PC-3 (cell line): ENCODE data around the gene BNIP5. TPM values are rescaled to one million over a fixed set of nuclear protein-coding genes. Genes with fewer than 3 reads are reported as not detected.

Experiments used
- ATAC-seq: fragments of 200-7000 bp; cut with Tn5 transposase; 2 replicates; pipeline ENCODE4 v1.9.1; 2020; ENCODE audit warnings: mild to moderate bottlenecking, moderate library complexity
- BruUV-seq: library from RNA; stranded (reverse); fragments of 400-500 nt; replicated peaks from 2 replicates; lab custom pipeline; 2021; lab: Mats Ljungman, UMichigan
- CTCF ChIA-PET: fragments of 300-600 bp; sonication (Branson Sonifier 250); formaldehyde crosslinking; loops from one replicate; lab custom pipeline; 2022; ENCODE audit warnings: antibody characterized with exemption; lab: Charles Lee
- POLR2A ChIA-PET: fragments of 300-600 bp; sonication (Branson Sonifier 250); formaldehyde crosslinking; loops from one replicate; lab custom pipeline; 2022; ENCODE audit warnings: antibody characterized with exemption; ENCODE audit not compliant: unreplicated experiment; lab: Charles Lee
- DNase-seq: peaks from one replicate; pipeline ENCODE4 v3.0.0-alpha.2; 2015
- H2AFZ ChIP-seq: fragments of 300-600 bp; sonication (generic); 2 replicates; pipeline ENCODE4 v1.6.0; 2016; ENCODE audit warnings: antibody characterized with exemption, low read length
- H3F3A ChIP-seq: fragments of 300-600 bp; sonication (generic); one replicate; pipeline ENCODE4 v1.6.0; 2017; ENCODE audit warnings: antibody characterized with exemption, low read length, control low read depth, mild to moderate bottlenecking; ENCODE audit not compliant: unreplicated experiment
- H3K27ac ChIP-seq: fragments of 300-600 bp; sonication (generic); 2 replicates; pipeline ENCODE4 v1.5.1; 2016; ENCODE audit warnings: mild to moderate bottlenecking, low read length
- H3K27me3 ChIP-seq: fragments of 300-600 bp; sonication (generic); 2 replicates; pipeline ENCODE4 v1.6.1; 2016; ENCODE audit warnings: low read length, mixed read lengths
- H3K36me3 ChIP-seq: fragments of 300-600 bp; sonication (generic); 2 replicates; pipeline ENCODE4 v1.6.1; 2016; ENCODE audit warnings: low read depth, mixed run types, low read length, mixed read lengths
- H3K4me1 ChIP-seq: fragments of 300-600 bp; sonication (generic); 2 replicates; pipeline ENCODE4 v1.5.1; 2016; ENCODE audit warnings: low read length; ENCODE audit not compliant: insufficient read depth
- H3K4me2 ChIP-seq: fragments of 300-600 bp; sonication (generic); 2 replicates; pipeline ENCODE4 v1.6.0; 2016; ENCODE audit warnings: low read length
- H3K4me3 ChIP-seq: fragments of 300-600 bp; sonication (generic); 2 replicates; pipeline ENCODE4 v1.5.1; 2016; ENCODE audit warnings: mild to moderate bottlenecking, low read length, mixed read lengths
- H3K79me2 ChIP-seq: fragments of 300-600 bp; sonication (generic); 2 replicates; pipeline ENCODE4 v1.6.1; 2017; ENCODE audit warnings: low read length, mixed read lengths
- H3K9ac ChIP-seq: fragments of 300-600 bp; sonication (generic); 2 replicates; pipeline ENCODE4 v1.6.0; 2016; ENCODE audit warnings: mild to moderate bottlenecking, low read length
- H3K9me2 ChIP-seq: fragments of 300-600 bp; sonication (generic); replicated peaks from 2 replicates; pipeline ENCODE4 v1.6.1; 2016; ENCODE audit warnings: mixed run types, low read length, mixed read lengths
- H3K9me3 ChIP-seq: fragments of 300-600 bp; sonication (generic); 2 replicates; pipeline ENCODE4 v1.6.1; 2016; ENCODE audit warnings: low read length, mixed read lengths
- H4K20me1 ChIP-seq: fragments of 300-600 bp; sonication (generic); 2 replicates; pipeline ENCODE4 v1.6.1; 2016; ENCODE audit warnings: low read length, mixed read lengths
- CTCF ChIP-seq: fragments of 300-600 bp; sonication (generic); conservative IDR thresholded peaks from 2 replicates; pipeline ENCODE4 v1.5.1; 2017; ENCODE audit warnings: antibody characterized with exemption, low read depth, mild to moderate bottlenecking, low read length
- EZH2 ChIP-seq: fragments of 300-600 bp; sonication (generic); IDR thresholded peaks from one replicate; pipeline ENCODE4 v1.6.1; 2017; ENCODE audit warnings: antibody characterized with exemption, mild to moderate bottlenecking, low read length; ENCODE audit not compliant: unreplicated experiment
- EZH2phosphoT487 ChIP-seq: fragments of 300-600 bp; sonication (generic); IDR thresholded peaks from 2 replicates; pipeline ENCODE4 v1.6.1; 2018; ENCODE audit warnings: mild to moderate bottlenecking, antibody characterized with exemption, low read length, borderline replicate concordance
- intact Hi-C: fragments of 100-400 bp; cut with micrococcal nuclease; formaldehyde crosslinking; loops from 2 replicates; pipeline ENCODE4 v1.9.0; 2023
- total RNA-seq: library from RNA; depleted of rRNA; stranded (reverse); fragments of >200 nt; gene quantifications from 2 replicates; pipeline ENCODE4 v1.2.3, GENCODE V29; 2014

Gene BNIP5
- total RNA-seq, 1 experiment from 2014 or later: not detected

- DNase-seq (no peak), ATAC-seq (no peak)
- H3K36me3 ChIP-seq: no peaks in the 10 kb centered on the region
- intact Hi-C loops: no loop called here
- CTCF ChIA-PET: interaction anchor here (0.7 to 0.9 kb wide), 2 partner anchors 36 to 383 kb away, joined by 3 to 16 read pairs; no protein-coding TSS in a partner anchor
- no peaks in the 10 kb centered on the region for H3K9me3 ChIP-seq
- no peak overlapping the region for H3K9ac ChIP-seq
- TF ChIP-seq CTCF: no peak
- no peak for TF ChIP-seq EZH2phosphoT487
- TF ChIP-seq EZH2: no peak
- no peak overlapping the region for H2AFZ ChIP-seq
- no peaks in the 10 kb centered on the region for H3K79me2 ChIP-seq
- POLR2A ChIA-PET: no interaction called here
- H3K27me3 ChIP-seq: 0 out of 2 replicates have a peak, but pooled peaks cover 7% of the 10 kb centered on the region
- no peaks in the 10 kb centered on the region for H3K9me2 ChIP-seq
- peaks cover 18% of the 10 kb centered on the region for H3K4me1 ChIP-seq
- BruUV-seq: no TSS peak
- H4K20me1 ChIP-seq: no peaks in the 10 kb centered on the region
- no peaks in the 10 kb centered on the region for H3F3A ChIP-seq
- no peak overlapping the region for H3K27ac ChIP-seq
- no peak overlapping the region for H3K4me3 ChIP-seq
- no peak overlapping the region for H3K4me2 ChIP-seq
Observed at GRCh38 chr6:36337814-36338213, 1.1 kb upstream of the BNIP5 start.

GRCh38 chr6:36336208-36336710 lies 429 bp downstream of the BNIP5 start:
- Histone ChIP-seq H3K4me1 (peaks cover 18% of the 10 kb centered on the region), H3K4me2 (no peak overlapping the region), H2AFZ (no peak overlapping the region), H3K79me2 (no peaks in the 10 kb centered on the region), H3K27ac (no peak overlapping the region), H4K20me1 (no peaks in the 10 kb centered on the region), H3K36me3 (no peaks in the 10 kb centered on the region), H3K9me2 (no peaks in the 10 kb centered on the region), H3K9ac (no peak overlapping the region), H3K9me3 (no peaks in the 10 kb centered on the region), H3K4me3 (no peak overlapping the region), H3K27me3 (0 out of 2 replicates have a peak, but pooled peaks cover 7% of the 10 kb centered on the region), H3F3A (no peaks in the 10 kb centered on the region)
- DNase-seq (no peak), ATAC-seq (no peak)
- ChIA-PET POLR2A (no interaction called here), CTCF (no interaction called here)
- BruUV-seq: no TSS peak
- TF ChIP-seq EZH2phosphoT487: no peak
- no peak for TF ChIP-seq CTCF
- no peak for TF ChIP-seq EZH2
- intact Hi-C loops: no loop called here

GRCh38 chr6:36335465-36336207 lies 1.1 kb downstream of the BNIP5 start:
- no peak for ATAC-seq
- H3K9me2 ChIP-seq: no peaks in the 10 kb centered on the region
- H3K4me3 ChIP-seq: peak overlapping the region; percentile 14; the same call in 1 of the 2 replicates
- DNase-seq: no peak
- TF ChIP-seq EZH2 (no peak), EZH2phosphoT487 (no peak), CTCF (no peak)
- H3K79me2 ChIP-seq: no peaks in the 10 kb centered on the region
- peaks cover 15% of the 10 kb centered on the region for H3K4me1 ChIP-seq
- CTCF ChIA-PET: no interaction called here
- H3F3A ChIP-seq: no peaks in the 10 kb centered on the region
- H2AFZ ChIP-seq: peak overlapping the region; percentile 82
- 0 out of 2 replicates have a peak, but pooled peaks cover 7% of the 10 kb centered on the region for H3K27me3 ChIP-seq
- no peak overlapping the region for H3K9ac ChIP-seq
- no peaks in the 10 kb centered on the region for H4K20me1 ChIP-seq
- H3K9me3 ChIP-seq: no peaks in the 10 kb centered on the region
- no TSS peak for BruUV-seq
- H3K36me3 ChIP-seq: no peaks in the 10 kb centered on the region
- POLR2A ChIA-PET: no interaction called here
- intact Hi-C loops: no loop called here
- no peak overlapping the region for H3K27ac ChIP-seq
- peak overlapping the region; percentile 65 for H3K4me2 ChIP-seq
